ENCODE data around the gene AMDHD2. TPM values are rescaled to one million over a fixed set of nuclear protein-coding genes. Genes with fewer than 3 reads are reported as not detected.

AMDHD2 gene
- total and polyA plus RNA-seq, 2 of the 13 experiments (the other 11 are each of a cell fraction or from before 2014, with no cell fraction given): 33.5 to 39.1 TPM

- TF ChIP-seq HMG20B (CRISPR knock-in tag; conservative IDR thresholded peaks at IDR 0.05): no peak
- no peak for TF ChIP-seq NONO (IDR thresholded peaks at IDR 0.05)
- peak; percentile 38; the same call in 1 of the 2 replicates for TF ChIP-seq NONO (CRISPR knock-in tag; conservative IDR thresholded peaks at IDR 0.05)
- TF ChIP-seq ZNF839 (CRISPR knock-in tag; IDR thresholded peaks at IDR 0.05; ENCODE audit: borderline replicate concordance): peak; percentile 38; the same call in 1 of the 2 replicates
- TF ChIP-seq STAT5B (CRISPR knock-in tag; IDR thresholded peaks at IDR 0.05): no peak
- TF ChIP-seq, protein P1, sequence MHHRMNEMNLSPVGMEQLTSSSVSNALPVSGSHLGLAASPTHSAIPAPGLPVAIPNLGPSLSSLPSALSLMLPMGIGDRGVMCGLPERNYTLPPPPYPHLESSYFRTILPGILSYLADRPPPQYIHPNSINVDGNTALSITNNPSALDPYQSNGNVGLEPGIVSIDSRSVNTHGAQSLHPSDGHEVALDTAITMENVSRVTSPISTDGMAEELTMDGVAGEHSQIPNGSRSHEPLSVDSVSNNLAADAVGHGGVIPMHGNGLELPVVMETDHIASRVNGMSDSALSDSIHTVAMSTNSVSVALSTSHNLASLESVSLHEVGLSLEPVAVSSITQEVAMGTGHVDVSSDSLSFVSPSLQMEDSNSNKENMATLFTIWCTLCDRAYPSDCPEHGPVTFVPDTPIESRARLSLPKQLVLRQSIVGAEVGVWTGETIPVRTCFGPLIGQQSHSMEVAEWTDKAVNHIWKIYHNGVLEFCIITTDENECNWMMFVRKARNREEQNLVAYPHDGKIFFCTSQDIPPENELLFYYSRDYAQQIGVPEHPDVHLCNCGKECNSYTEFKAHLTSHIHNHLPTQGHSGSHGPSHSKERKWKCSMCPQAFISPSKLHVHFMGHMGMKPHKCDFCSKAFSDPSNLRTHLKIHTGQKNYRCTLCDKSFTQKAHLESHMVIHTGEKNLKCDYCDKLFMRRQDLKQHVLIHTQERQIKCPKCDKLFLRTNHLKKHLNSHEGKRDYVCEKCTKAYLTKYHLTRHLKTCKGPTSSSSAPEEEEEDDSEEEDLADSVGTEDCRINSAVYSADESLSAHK (CRISPR knock-in tag; IDR thresholded peaks at IDR 0.05; ENCODE audit: borderline replicate concordance): no peak
- peak; percentile 68; the same call in 1 of the 2 replicates for TF ChIP-seq UBTF (CRISPR knock-in tag; IDR thresholded peaks at IDR 0.05)
- TF ChIP-seq MTA1 (CRISPR knock-in tag; IDR thresholded peaks at IDR 0.05; ENCODE audit: borderline replicate concordance): no peak
- TF ChIP-seq MEIS2 (CRISPR knock-in tag; IDR thresholded peaks at IDR 0.05): no peak
- no peak for TF ChIP-seq GLMP (CRISPR knock-in tag; IDR thresholded peaks at IDR 0.05; ENCODE audit: borderline replicate concordance)
- peak; percentile 82 for TF ChIP-seq ZNF777 (CRISPR knock-in tag; IDR thresholded peaks at IDR 0.05)
- peak; percentile 57 for TF ChIP-seq ZNF564 (CRISPR knock-in tag; IDR thresholded peaks at IDR 0.05)
- TF ChIP-seq ZNF556 (CRISPR knock-in tag; IDR thresholded peaks at IDR 0.05; ENCODE audit: borderline replicate concordance): no peak
- TF ChIP-seq FOXO1 (CRISPR knock-in tag; IDR thresholded peaks at IDR 0.05): no peak
- peak; percentile 9; the same call in 1 of the 2 replicates for TF ChIP-seq SALL2 (CRISPR knock-in tag; IDR thresholded peaks at IDR 0.05)
- peak in 1 of 2 experiments; percentile 44; a peak in 1 of 4 replicates for TF ChIP-seq POLR2A (IDR thresholded peaks at IDR 0.05; ENCODE audit: insufficient read depth in 1 of 2, low read depth in 2 of 2, low read length in 2 of 2)
- TF ChIP-seq TBX2 (CRISPR knock-in tag; IDR thresholded peaks at IDR 0.05; ENCODE audit: borderline replicate concordance): no peak; the same call in 1 of the 2 replicates
- TF ChIP-seq CBFB (CRISPR knock-in tag; IDR thresholded peaks at IDR 0.05): no peak
- TF ChIP-seq, protein P2, sequence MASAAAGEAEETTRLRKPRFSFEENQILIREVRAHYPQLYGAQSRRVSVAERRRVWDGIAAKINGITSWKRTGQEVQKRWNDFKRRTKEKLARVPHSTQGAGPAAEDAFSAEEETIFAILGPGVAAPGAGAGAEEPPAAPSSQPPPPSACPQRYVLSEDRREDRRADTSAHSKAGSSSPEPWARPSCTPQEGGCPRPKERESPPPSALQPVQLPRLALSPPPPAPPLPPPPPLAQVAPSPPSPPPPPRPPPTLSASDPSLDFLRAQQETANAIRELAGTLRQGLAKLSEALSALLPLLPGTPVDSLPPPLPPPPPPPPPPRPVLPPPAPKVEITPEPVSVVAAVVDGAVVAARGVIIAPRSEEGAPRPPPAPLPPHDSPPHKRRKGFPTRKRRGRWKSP (CRISPR knock-in tag; IDR thresholded peaks at IDR 0.05): no peak
- TF ChIP-seq ATF7 (IDR thresholded peaks at IDR 0.05): no peak
- TF ChIP-seq ATF7 (CRISPR knock-in tag; IDR thresholded peaks at IDR 0.05): no peak
- TF ChIP-seq AGO1 (IDR thresholded peaks at IDR 0.05; ENCODE audit: low read depth, low read length, poor library complexity, severe bottlenecking): no peak
- TF ChIP-seq ZNF7 (CRISPR knock-in tag; IDR thresholded peaks at IDR 0.05): no peak
- peak; percentile 47; the same call in 1 of the 2 replicates for TF ChIP-seq STAG1 (CRISPR knock-in tag; IDR thresholded peaks at IDR 0.05)
Measured at GRCh38 chr16:2473999-2474876, 45.9 kb upstream of the AMDHD2 start (continued).
